GM06990 (cell line): Measurements from ENCODE around the gene USP25.
A peak's percentile ranks its signal among the peaks of the same experiment; 100 is the strongest.

Experiments
- DNase-seq: peaks from one replicate; pipeline ENCODE4 v3.0.0-alpha.2; 2011; ENCODE audit not compliant: insufficient read length; ENCODE audit errors: extremely low read depth
- H3K27me3 ChIP-seq: replicated peaks from 2 replicates; pipeline ENCODE4 v1.6.0; 2011; ENCODE audit warnings: low read length; ENCODE audit not compliant: control insufficient read depth, insufficient read depth
- H3K36me3 ChIP-seq: 2 replicates; pipeline ENCODE4 v1.5.1; 2011; ENCODE audit warnings: low read length; ENCODE audit not compliant: control insufficient read depth, insufficient read depth
- H3K4me3 ChIP-seq: replicated peaks from 2 replicates; pipeline ENCODE4 v1.5.1; 2011; ENCODE audit warnings: low read depth, mild to moderate bottlenecking, control low read depth, low read length
- TF ChIP-seq, protein P1 (sequence below): IDR thresholded peaks from 2 replicates; pipeline ENCODE4 v1.5.1; 2011; ENCODE audit warnings: low read length, control low read depth, mild to moderate bottlenecking, inconsistent platforms; ENCODE audit not compliant: insufficient read depth, poor library complexity, severe bottlenecking

The USP25 gene

DNA sequence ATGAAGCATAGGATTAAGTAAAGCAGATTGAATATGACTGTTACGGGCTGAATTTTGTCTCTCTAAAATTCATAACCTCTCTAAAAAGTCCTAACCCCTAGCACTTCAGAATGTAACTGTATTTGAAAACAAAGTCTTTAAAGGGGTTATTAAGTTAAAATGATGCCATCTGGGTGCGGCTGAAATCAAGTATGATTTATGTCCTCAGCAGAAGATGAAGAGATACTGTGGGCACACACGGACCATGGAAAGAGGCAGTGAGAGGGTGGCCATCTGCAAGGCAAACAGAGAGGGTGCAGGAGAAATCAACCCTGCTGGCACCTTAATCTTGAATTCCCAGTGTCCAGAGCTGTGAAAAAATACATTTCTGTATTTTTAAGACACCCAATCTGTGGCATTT, 3.8 kb upstream of the USP25 start:
- DNase-seq = no peak
- Histone ChIP-seq H3K36me3 (no peaks in the 10 kb centered on the region), H3K4me3 (no peak overlapping the region), H3K27me3 (no peaks in the 10 kb centered on the region)
- TF ChIP-seq, protein P1, sequence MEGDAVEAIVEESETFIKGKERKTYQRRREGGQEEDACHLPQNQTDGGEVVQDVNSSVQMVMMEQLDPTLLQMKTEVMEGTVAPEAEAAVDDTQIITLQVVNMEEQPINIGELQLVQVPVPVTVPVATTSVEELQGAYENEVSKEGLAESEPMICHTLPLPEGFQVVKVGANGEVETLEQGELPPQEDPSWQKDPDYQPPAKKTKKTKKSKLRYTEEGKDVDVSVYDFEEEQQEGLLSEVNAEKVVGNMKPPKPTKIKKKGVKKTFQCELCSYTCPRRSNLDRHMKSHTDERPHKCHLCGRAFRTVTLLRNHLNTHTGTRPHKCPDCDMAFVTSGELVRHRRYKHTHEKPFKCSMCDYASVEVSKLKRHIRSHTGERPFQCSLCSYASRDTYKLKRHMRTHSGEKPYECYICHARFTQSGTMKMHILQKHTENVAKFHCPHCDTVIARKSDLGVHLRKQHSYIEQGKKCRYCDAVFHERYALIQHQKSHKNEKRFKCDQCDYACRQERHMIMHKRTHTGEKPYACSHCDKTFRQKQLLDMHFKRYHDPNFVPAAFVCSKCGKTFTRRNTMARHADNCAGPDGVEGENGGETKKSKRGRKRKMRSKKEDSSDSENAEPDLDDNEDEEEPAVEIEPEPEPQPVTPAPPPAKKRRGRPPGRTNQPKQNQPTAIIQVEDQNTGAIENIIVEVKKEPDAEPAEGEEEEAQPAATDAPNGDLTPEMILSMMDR = no peak

DNA sequence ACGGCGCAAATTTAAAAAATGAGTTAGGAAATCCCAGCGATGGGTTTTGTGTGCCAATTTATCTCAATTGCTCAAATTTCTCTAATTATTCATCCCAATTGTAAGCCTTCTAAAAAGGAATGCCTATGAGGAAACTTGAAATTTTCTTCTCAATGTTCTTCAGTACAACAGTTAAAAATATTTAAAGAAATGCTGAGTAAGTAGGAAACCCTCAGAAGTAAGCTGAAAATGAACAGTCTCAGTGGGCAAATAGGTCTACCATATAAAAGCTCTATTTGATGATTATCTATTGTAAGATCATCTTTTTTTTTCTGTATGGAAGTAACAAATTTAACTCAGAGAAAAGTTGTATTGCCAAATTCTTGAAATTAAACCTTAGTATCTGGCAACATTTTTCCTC, 1.7 kb upstream of the USP25 start:
- Histone ChIP-seq H3K4me3 (no peak overlapping the region), H3K36me3 (no peaks in the 10 kb centered on the region), H3K27me3 (no peaks in the 10 kb centered on the region)
- TF ChIP-seq, protein P1 = no peak
- no peak for DNase-seq

DNA sequence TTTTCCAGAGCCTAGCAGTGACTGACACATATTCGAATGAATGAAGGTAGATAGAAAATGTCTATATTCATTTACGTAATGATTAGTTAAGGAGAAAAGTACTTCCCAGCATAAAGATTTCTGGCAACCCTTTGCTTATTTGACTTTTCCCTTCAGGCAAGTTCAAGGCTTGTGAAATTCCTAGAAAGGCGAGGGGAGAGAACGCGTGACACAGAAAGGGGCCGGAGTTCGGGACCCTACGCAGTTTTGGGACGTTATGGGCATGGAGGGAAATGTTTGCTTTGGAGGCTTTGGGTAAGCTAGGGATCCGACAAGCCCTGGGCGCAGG, 472 bp upstream of the USP25 start:
- TF ChIP-seq, protein P1 = no peak
- Histone ChIP-seq H3K4me3 (peak overlapping the region; percentile 55), H3K36me3 (no peaks in the 10 kb centered on the region), H3K27me3 (no peaks in the 10 kb centered on the region)
- no peak for DNase-seq

DNA sequence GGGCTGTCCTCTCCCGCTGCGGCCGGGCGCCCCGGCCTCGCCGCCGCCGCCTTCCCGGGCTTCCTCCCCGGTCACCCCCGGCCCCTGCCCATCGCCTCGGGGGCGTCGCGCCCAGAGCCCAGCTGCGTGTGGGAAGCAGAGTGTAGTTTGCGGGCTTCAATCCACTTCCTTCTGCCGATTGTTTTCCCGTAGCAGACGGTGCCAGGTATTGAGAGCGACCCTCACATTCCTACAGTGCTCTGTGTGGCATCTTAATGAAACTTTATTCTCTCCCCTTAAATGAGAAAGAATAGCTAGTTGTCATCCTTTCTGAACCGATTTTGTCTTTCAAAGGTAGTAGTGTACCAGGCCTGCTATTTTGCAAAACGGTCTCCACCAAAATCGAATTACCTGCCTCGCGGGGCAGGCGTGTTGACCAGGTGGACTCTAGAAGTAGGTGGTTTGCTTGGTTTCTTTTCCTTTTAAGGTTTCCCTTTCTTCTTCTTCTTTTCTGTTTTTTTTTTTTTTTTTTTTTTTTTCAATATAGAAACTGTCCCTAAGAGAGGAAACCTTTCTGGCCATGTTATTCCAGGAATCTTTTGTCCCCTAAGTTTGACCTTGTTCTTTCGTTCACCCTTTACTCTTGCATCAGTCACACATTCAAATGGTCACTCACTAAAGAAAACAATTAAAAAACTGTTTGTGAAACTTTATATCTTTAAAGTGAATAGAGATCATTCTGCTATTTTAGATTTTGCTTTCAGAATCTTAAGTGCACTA, 881 bp downstream of the USP25 start:
- no peaks in the 10 kb centered on the region for H3K27me3 ChIP-seq

DNA sequence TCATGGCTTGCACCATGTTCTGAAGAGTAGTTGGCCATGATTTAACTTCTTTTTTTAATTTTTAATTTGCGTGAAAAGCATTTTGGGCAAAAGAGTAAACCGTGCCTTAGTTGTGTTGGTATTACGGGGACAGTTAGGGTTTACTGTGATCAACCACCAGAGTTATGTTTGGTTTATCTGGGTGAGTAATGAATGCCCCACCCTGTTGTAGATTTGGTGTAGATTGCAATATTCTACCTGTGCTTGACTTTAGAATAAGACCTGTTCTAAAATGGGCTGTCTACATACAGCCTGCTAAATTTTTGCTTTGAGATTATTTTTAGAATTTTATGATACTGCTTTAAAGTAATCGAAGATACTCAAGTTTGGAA, 1.4 kb downstream of the USP25 start:
- no peaks in the 10 kb centered on the region for H3K36me3 ChIP-seq
- peak overlapping the region; percentile 72 for H3K4me3 ChIP-seq
- TF ChIP-seq, protein P1 = no peak
- DNase-seq = no peak
- no peaks in the 10 kb centered on the region for H3K27me3 ChIP-seq

More for the DNA sequence above, 881 bp downstream of the USP25 start:
- H3K36me3 ChIP-seq = no peaks in the 10 kb centered on the region
- TF ChIP-seq, protein P1 = no peak
- DNase-seq = no peak
- H3K4me3 ChIP-seq = peak overlapping the region; percentile 72
